HepG2 (cell line): ENCODE results near the gene TRIM8. TPM values are rescaled to one million over a fixed set of nuclear protein-coding genes. Genes with fewer than 3 reads are reported as not detected.

Experiments
- ATM ChIP-seq: fragments of 450-650 bp; IDR thresholded peaks from 2 replicates; pipeline ENCODE4 v1.7.1; 2017; ENCODE audit warnings: mild to moderate bottlenecking, borderline replicate concordance
- HMG20A ChIP-seq: IDR thresholded peaks from 2 replicates; pipeline ENCODE4 v1.6.1; 2016; ENCODE audit warnings: borderline replicate concordance
- HNRNPUL1 ChIP-seq: fragments of 200-400 bp; formaldehyde crosslinking; IDR thresholded peaks from 2 replicates; pipeline ENCODE4 v1.6.1; 2017; ENCODE audit warnings: low read depth, mild to moderate bottlenecking, low read length, moderate library complexity
- IKZF4 ChIP-seq: sonication (generic); formaldehyde crosslinking; IDR thresholded peaks from 2 replicates; pipeline ENCODE4 v1.5.1; 2020; ENCODE audit warnings: borderline replicate concordance, mild to moderate bottlenecking, low read depth, missing genetic modification reagents; ENCODE audit errors: not compliant biosample characterization
- KLF11 ChIP-seq: IDR thresholded peaks from 2 replicates; pipeline ENCODE4 v1.6.1; 2016; ENCODE audit warnings: missing compliant biosample characterization
- KMT2B ChIP-seq: IDR thresholded peaks from 2 replicates; pipeline ENCODE4 v1.6.1; 2016; ENCODE audit warnings: missing genetic modification reagents, missing compliant biosample characterization
- MED8 ChIP-seq: sonication (generic); formaldehyde crosslinking; IDR thresholded peaks from 2 replicates; pipeline ENCODE4 v1.8.1; 2023; ENCODE audit warnings: mild to moderate bottlenecking, missing genetic modification reagents; ENCODE audit not compliant: insufficient replicate concordance
- MYC ChIP-seq: sonication (generic); formaldehyde crosslinking; IDR thresholded peaks from 2 replicates; pipeline ENCODE4 v1.9.0; 2021; ENCODE audit warnings: missing genetic modification reagents, borderline replicate concordance
- SCMH1 ChIP-seq: sonication (generic); formaldehyde crosslinking; IDR thresholded peaks from 2 replicates; pipeline ENCODE4 v1.9.0; 2021; ENCODE audit warnings: missing genetic modification reagents, mild to moderate bottlenecking, borderline replicate concordance
- TMF1 ChIP-seq: sonication (generic); formaldehyde crosslinking; IDR thresholded peaks from 2 replicates; pipeline ENCODE4 v1.8.1; 2022; ENCODE audit warnings: low read depth, missing genetic modification reagents
- ZNF24 ChIP-seq: fragments of 450-650 bp; IDR thresholded peaks from 2 replicates; pipeline ENCODE4 v1.6.1; 2017; ENCODE audit warnings: antibody characterized with exemption, mild to moderate bottlenecking
- ZNF549 ChIP-seq: sonication (generic); formaldehyde crosslinking; IDR thresholded peaks from 2 replicates; pipeline ENCODE4 v1.5.0; 2020; ENCODE audit warnings: missing genetic modification reagents
- ZNF552 ChIP-seq: sonication (generic); formaldehyde crosslinking; IDR thresholded peaks from 2 replicates; pipeline ENCODE4 v1.9.0; 2022; ENCODE audit warnings: missing genetic modification reagents, mild to moderate bottlenecking, borderline replicate concordance
- ZNF563 ChIP-seq: sonication (generic); formaldehyde crosslinking; IDR thresholded peaks from 2 replicates; pipeline ENCODE4 v1.8.0; 2022; ENCODE audit warnings: mild to moderate bottlenecking, moderate library complexity, missing genetic modification reagents
- polyA plus RNA-seq, 8 experiments: library from polyadenylated mRNA; depleted of rRNA in 3 of 8; stranded (reverse) in 7 of 8; unstranded in 1 of 8; fragments of >200 nt; fragmentation: Illumina TruSeq in 4 of 8; extraction: Trizol in 4 of 8; gene quantifications; 2 replicates each; pipeline versions ENCODE4 v1.2.1 to v1.2.3, GENCODE V29; 2011 to 2016; ENCODE audit warnings: low read depth in 4 of 8, missing spikeins in 1 of 8, mixed read lengths in 1 of 8; ENCODE audit not compliant: insufficient read depth in 1 of 8
- total RNA-seq, 5 experiments: library from RNA; depleted of rRNA; stranded (reverse); fragments of >200 nt; fragmentation: Illumina TruSeq; extraction: Trizol; gene quantifications; 2 replicates each; pipeline ENCODE4 v1.2.3, GENCODE V29; 2016; ENCODE audit warnings: low read depth in 1 of 5
- TF ChIP-seq, protein P1 (sequence below): IDR thresholded peaks from 2 replicates; pipeline ENCODE4 v1.6.1; 2016; ENCODE audit warnings: missing biosample characterization, missing genetic modification reagents, low read depth
- TF ChIP-seq, protein P2 (sequence below): sonication (generic); formaldehyde crosslinking; conservative IDR thresholded peaks from 2 replicates; pipeline ENCODE4 v1.8.0; 2022; ENCODE audit warnings: missing genetic modification reagents
- TF ChIP-seq, protein P3 (sequence below): sonication (generic); IDR thresholded peaks from 2 replicates; pipeline ENCODE4 v1.6.1; 2016; ENCODE audit warnings: low read depth, borderline replicate concordance
- TF ChIP-seq, protein P4 (sequence below): sonication (generic); formaldehyde crosslinking; conservative IDR thresholded peaks from 2 replicates; pipeline ENCODE4 v1.4.0; 2020; ENCODE audit warnings: missing genetic modification reagents
- TF ChIP-seq, protein P5 (sequence below): IDR thresholded peaks from 2 replicates; pipeline ENCODE4 v1.6.1; 2016; ENCODE audit warnings: low read depth
- TF ChIP-seq, protein P6 (sequence below): sonication (generic); formaldehyde crosslinking; IDR thresholded peaks from 2 replicates; pipeline ENCODE4 v1.8.1; 2023; ENCODE audit warnings: mild to moderate bottlenecking, moderate library complexity, missing genetic modification reagents

TRIM8 gene
- total and polyA plus RNA-seq, 2 of the 13 experiments (the other 11 are each of a cell fraction or from before 2014, with no cell fraction given) = 38.9 to 66.5 TPM

DNA sequence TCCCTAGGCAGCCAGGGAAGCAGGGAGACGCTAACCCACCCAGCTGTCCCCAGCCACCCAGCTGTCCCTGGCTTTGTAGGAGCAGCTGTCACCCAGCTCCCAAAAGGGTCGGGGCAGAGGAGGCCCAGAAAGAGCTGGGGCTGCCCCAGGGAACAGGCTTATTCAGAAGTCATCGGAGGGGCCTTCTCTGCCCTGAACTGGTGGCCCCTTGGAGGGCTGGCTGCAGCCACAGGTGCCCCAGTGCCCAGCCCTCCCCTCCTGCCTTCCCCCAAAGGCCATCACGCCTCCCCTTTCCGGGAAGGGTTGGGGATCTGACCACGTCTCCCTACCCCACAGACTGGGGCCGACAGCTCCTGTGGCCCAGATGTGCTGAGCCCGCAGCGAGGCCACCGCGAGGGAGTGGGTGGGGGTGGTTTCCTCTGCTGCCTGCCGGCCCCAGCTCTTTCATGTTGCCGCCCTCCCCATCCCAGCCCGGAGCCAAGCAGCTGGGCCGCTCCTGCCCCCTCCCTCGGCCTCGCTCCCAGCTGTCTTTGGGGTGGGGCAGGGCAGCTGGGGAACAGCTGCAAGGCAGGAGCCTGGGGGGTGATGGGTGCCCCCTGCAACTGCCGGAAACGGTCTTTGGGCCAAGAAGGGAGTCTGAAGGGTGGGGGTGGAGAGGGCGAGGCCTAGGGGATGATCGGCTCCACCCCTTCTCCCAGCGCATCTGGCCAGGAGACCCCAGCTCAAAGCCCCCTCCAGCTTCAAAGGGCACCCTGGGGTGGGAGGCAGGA lies 16.8 kb downstream of the TRIM8 start (continued):
- no peak for TF ChIP-seq SCMH1 (CRISPR knock-in tag)
- TF ChIP-seq HNRNPUL1 = no peak
- no peak for TF ChIP-seq ATM
- TF ChIP-seq MYC (CRISPR knock-in tag) = peak; percentile 59; the same call in 1 of the 2 replicates
- TF ChIP-seq, protein P1, sequence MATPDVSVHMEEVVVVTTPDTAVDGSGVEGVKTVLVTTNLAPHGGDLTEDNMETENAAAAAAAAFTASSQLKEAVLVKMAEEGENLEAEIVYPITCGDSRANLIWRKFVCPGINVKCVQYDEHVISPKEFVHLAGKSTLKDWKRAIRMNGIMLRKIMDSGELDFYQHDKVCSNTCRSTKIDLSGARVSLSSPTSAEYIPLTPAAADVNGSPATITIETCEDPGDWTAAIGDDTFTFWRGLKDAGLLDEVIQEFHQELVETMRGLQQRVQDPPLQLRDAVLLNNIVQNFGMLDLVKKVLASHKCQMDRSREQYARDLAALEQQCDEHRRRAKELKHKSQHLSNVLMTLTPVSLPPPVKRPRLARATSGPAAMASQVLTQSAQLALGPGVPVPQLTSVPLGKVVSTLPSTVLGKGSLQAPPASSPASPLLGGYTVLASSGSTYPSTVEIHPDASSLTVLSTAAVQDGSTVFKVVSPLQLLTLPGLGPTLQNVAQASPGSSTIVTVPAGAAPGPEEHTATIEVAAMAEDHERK (CRISPR knock-in tag) = no peak
- TF ChIP-seq HMG20A = no peak; the same call in 1 of the 2 replicates
- no peak for TF ChIP-seq ZNF563 (CRISPR knock-in tag)
- TF ChIP-seq KMT2B (CRISPR knock-in tag) = no peak
- TF ChIP-seq, protein P2, sequence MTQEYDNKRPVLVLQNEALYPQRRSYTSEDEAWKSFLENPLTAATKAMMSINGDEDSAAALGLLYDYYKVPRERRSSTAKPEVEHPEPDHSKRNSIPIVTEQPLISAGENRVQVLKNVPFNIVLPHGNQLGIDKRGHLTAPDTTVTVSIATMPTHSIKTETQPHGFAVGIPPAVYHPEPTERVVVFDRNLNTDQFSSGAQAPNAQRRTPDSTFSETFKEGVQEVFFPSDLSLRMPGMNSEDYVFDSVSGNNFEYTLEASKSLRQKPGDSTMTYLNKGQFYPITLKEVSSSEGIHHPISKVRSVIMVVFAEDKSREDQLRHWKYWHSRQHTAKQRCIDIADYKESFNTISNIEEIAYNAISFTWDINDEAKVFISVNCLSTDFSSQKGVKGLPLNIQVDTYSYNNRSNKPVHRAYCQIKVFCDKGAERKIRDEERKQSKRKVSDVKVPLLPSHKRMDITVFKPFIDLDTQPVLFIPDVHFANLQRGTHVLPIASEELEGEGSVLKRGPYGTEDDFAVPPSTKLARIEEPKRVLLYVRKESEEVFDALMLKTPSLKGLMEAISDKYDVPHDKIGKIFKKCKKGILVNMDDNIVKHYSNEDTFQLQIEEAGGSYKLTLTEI (CRISPR knock-in tag) = no peak
- TF ChIP-seq, protein P3, sequence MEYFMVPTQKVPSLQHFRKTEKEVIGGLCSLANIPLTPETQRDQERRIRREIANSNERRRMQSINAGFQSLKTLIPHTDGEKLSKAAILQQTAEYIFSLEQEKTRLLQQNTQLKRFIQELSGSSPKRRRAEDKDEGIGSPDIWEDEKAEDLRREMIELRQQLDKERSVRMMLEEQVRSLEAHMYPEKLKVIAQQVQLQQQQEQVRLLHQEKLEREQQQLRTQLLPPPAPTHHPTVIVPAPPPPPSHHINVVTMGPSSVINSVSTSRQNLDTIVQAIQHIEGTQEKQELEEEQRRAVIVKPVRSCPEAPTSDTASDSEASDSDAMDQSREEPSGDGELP = peak; percentile 99
- TF ChIP-seq, protein P4, sequence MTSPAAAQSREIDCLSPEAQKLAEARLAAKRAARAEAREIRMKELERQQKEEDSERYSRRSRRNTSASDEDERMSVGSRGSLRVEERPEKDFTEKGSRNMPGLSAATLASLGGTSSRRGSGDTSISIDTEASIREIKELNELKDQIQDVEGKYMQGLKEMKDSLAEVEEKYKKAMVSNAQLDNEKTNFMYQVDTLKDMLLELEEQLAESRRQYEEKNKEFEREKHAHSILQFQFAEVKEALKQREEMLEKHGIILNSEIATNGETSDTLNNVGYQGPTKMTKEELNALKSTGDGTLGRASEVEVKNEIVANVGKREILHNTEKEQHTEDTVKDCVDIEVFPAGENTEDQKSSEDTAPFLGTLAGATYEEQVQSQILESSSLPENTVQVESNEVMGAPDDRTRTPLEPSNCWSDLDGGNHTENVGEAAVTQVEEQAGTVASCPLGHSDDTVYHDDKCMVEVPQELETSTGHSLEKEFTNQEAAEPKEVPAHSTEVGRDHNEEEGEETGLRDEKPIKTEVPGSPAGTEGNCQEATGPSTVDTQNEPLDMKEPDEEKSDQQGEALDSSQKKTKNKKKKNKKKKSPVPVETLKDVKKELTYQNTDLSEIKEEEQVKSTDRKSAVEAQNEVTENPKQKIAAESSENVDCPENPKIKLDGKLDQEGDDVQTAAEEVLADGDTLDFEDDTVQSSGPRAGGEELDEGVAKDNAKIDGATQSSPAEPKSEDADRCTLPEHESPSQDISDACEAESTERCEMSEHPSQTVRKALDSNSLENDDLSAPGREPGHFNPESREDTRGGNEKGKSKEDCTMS (CRISPR knock-in tag) = no peak
- TF ChIP-seq ZNF552 = no peak; the same call in 1 of the 2 replicates
- no peak for TF ChIP-seq ZNF549
- no peak for TF ChIP-seq ZNF24
- TF ChIP-seq TMF1 (CRISPR knock-in tag) = peak; percentile 71
- TF ChIP-seq IKZF4 (CRISPR knock-in tag) = peak; percentile 8
- TF ChIP-seq, protein P5, sequence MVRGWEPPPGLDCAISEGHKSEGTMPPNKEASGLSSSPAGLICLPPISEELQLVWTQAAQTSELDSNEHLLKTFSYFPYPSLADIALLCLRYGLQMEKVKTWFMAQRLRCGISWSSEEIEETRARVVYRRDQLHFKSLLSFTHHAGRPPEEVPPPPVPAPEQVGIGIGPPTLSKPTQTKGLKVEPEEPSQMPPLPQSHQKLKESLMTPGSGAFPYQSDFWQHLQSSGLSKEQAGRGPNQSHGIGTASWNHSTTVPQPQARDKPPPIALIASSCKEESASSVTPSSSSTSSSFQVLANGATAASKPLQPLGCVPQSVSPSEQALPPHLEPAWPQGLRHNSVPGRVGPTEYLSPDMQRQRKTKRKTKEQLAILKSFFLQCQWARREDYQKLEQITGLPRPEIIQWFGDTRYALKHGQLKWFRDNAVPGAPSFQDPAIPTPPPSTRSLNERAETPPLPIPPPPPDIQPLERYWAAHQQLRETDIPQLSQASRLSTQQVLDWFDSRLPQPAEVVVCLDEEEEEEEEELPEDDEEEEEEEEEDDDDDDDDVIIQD (CRISPR knock-in tag) = 0 out of 2 replicates have a peak, but pooled peaks have one; percentile 27
- TF ChIP-seq, protein P6, sequence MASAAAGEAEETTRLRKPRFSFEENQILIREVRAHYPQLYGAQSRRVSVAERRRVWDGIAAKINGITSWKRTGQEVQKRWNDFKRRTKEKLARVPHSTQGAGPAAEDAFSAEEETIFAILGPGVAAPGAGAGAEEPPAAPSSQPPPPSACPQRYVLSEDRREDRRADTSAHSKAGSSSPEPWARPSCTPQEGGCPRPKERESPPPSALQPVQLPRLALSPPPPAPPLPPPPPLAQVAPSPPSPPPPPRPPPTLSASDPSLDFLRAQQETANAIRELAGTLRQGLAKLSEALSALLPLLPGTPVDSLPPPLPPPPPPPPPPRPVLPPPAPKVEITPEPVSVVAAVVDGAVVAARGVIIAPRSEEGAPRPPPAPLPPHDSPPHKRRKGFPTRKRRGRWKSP = no peak
- peak; percentile 59 for TF ChIP-seq MED8 (CRISPR knock-in tag)
- TF ChIP-seq KLF11 (CRISPR knock-in tag) = no peak
